IMR-90 (cell line): ENCODE data around the gene VCP. TPM values are rescaled to one million over a fixed set of nuclear protein-coding genes. Genes with fewer than 3 reads are reported as not detected.

Experiments
- ATAC-seq: fragments of 200-7000 bp; cut with Tn5 transposase; 2 replicates; pipeline ENCODE4 v1.9.1; 2020; ENCODE audit warnings: low read depth, mild to moderate bottlenecking, moderate library complexity
- BruUV-seq: library from RNA; stranded (reverse); fragments of 400-500 nt; replicated peaks from 2 replicates; lab custom pipeline; 2021; lab: Mats Ljungman, UMichigan
- CTCF ChIA-PET: fragments of 300-600 bp; formaldehyde crosslinking; extraction: SDS; loops from one replicate; lab custom pipeline; 2021; ENCODE audit warnings: antibody characterized with exemption; lab: Yijun Ruan, JAX
- POLR2A ChIA-PET: fragments of 300-600 bp; sonication (Branson Sonifier 250); formaldehyde crosslinking; loops from one replicate; lab custom pipeline; 2022; ENCODE audit warnings: antibody characterized with exemption; ENCODE audit not compliant: unreplicated experiment; lab: Charles Lee
- DNase-seq: peaks from one replicate; pipeline ENCODE4 v3.0.0; 2013
- H2AFZ ChIP-seq: replicated peaks from 2 replicates; pipeline ENCODE3; 2013; ENCODE audit warnings: low read length, mild to moderate bottlenecking; ENCODE audit not compliant: poor library complexity
- H2AK5ac ChIP-seq: 2 replicates; pipeline ENCODE4 v1.6.1; 2013; ENCODE audit warnings: low read depth, low read length, inconsistent platforms
- H2AK9ac ChIP-seq: replicated peaks from 2 replicates; pipeline ENCODE3; 2013; ENCODE audit warnings: mild to moderate bottlenecking, low read depth, low read length, moderate library complexity; ENCODE audit not compliant: poor library complexity
- H2BK120ac ChIP-seq: 2 replicates; pipeline ENCODE4 v1.6.1; 2013; ENCODE audit warnings: low read depth, low read length, inconsistent platforms
- H2BK15ac ChIP-seq: 3 replicates; pipeline ENCODE4 v1.6.1; 2013; ENCODE audit warnings: low read depth, low read length, inconsistent platforms
- H2BK20ac ChIP-seq: 2 replicates; pipeline ENCODE4 v1.6.1; 2013; ENCODE audit warnings: low read depth, mild to moderate bottlenecking, inconsistent platforms, low read length, moderate library complexity
- H2BK5ac ChIP-seq: 2 replicates; pipeline ENCODE4 v1.6.1; 2013; ENCODE audit warnings: mild to moderate bottlenecking, low read depth, low read length, inconsistent platforms; ENCODE audit not compliant: poor library complexity, severe bottlenecking
- H3K14ac ChIP-seq: replicated peaks from 2 replicates; pipeline ENCODE4 v1.6.1; 2013; ENCODE audit warnings: low read depth, low read length, inconsistent platforms
- H3K18ac ChIP-seq: 2 replicates; pipeline ENCODE4 v1.6.1; 2013; ENCODE audit warnings: low read depth, low read length, control low read depth
- H3K23ac ChIP-seq: 2 replicates; pipeline ENCODE4 v1.6.1; 2013; ENCODE audit warnings: low read depth, low read length, inconsistent platforms
- H3K27ac ChIP-seq: 2 replicates; pipeline ENCODE4 v1.5.1; 2013; ENCODE audit warnings: mild to moderate bottlenecking, control low read depth, low read length; ENCODE audit not compliant: insufficient read depth
- H3K27me3 ChIP-seq: 2 replicates; pipeline ENCODE4 v1.6.1; 2013; ENCODE audit warnings: low read length; ENCODE audit not compliant: control insufficient read depth, insufficient read depth
- H3K36me3 ChIP-seq: 2 replicates; pipeline ENCODE4 v1.6.1; 2013; ENCODE audit warnings: low read length, mixed read lengths; ENCODE audit not compliant: control insufficient read depth, insufficient read depth
- H3K4ac ChIP-seq: 2 replicates; pipeline ENCODE4 v1.6.1; 2013; ENCODE audit warnings: low read depth, low read length, inconsistent platforms
- H3K4me1 ChIP-seq: 2 replicates; pipeline ENCODE4 v1.6.1; 2013; ENCODE audit warnings: low read length, mixed read lengths; ENCODE audit not compliant: control insufficient read depth, insufficient read depth
- H3K4me2 ChIP-seq: 2 replicates; pipeline ENCODE4 v1.6.1; 2013; ENCODE audit warnings: low read depth, mild to moderate bottlenecking, control low read depth, low read length, moderate library complexity
- H3K4me3 ChIP-seq: 2 replicates; pipeline ENCODE4 v1.5.1; 2013; ENCODE audit warnings: low read depth, mild to moderate bottlenecking, control low read depth, low read length, moderate library complexity; ENCODE audit not compliant: insufficient read depth
- H3K56ac ChIP-seq: 2 replicates; pipeline ENCODE4 v1.6.1; 2013; ENCODE audit warnings: low read length, inconsistent platforms; ENCODE audit not compliant: insufficient read depth; ENCODE audit errors: extremely low read depth
- H3K79me1 ChIP-seq, 2 experiments: 2 replicates each; pipeline ENCODE4 v1.6.1; 2013; ENCODE audit warnings: low read length in 2 of 2, inconsistent platforms in 1 of 2, low read depth in 1 of 2
- H3K9ac ChIP-seq: 2 replicates; pipeline ENCODE4 v1.6.1; 2013; ENCODE audit warnings: low read depth, low read length, control low read depth
- H3K9me1 ChIP-seq: 2 replicates; pipeline ENCODE4 v1.6.1; 2013; ENCODE audit warnings: low read length, inconsistent platforms; ENCODE audit not compliant: insufficient read depth
- H3K9me3 ChIP-seq: 2 replicates; pipeline ENCODE4 v1.6.1; 2013; ENCODE audit warnings: low read length; ENCODE audit not compliant: control insufficient read depth, insufficient read depth
- H4K20me1 ChIP-seq: 2 replicates; pipeline ENCODE4 v1.6.1; 2013; ENCODE audit warnings: low read length, inconsistent platforms; ENCODE audit not compliant: insufficient read depth
- H4K5ac ChIP-seq: 2 replicates; pipeline ENCODE4 v1.6.1; 2013; ENCODE audit warnings: mild to moderate bottlenecking, low read depth, low read length, control low read depth
- H4K8ac ChIP-seq, 2 experiments: 2 replicates each; pipeline ENCODE4 v1.6.1; 2013; ENCODE audit warnings: low read depth in 2 of 2, low read length in 2 of 2, control low read depth in 1 of 2, inconsistent platforms in 1 of 2
- H4K91ac ChIP-seq: 2 replicates; pipeline ENCODE4 v1.6.1; 2013; ENCODE audit warnings: low read depth, low read length, inconsistent platforms; ENCODE audit not compliant: insufficient read depth
- BHLHE40 ChIP-seq: fragments of 150-350 bp; IDR thresholded peaks from 2 replicates; pipeline ENCODE4 v1.6.1; 2016; ENCODE audit warnings: mild to moderate bottlenecking, low read depth, low read length
- CEBPB ChIP-seq: IDR thresholded peaks from 2 replicates; pipeline ENCODE4 v1.6.1; 2012; ENCODE audit warnings: low read depth, low read length, improper control_type of control experiment
- CTCF ChIP-seq: conservative IDR thresholded peaks from 2 replicates; pipeline ENCODE4 v1.5.1; 2012; ENCODE audit warnings: mild to moderate bottlenecking, low read depth, low read length, improper control_type of control experiment
- FOS ChIP-seq: fragments of 150-350 bp; IDR thresholded peaks from 2 replicates; pipeline ENCODE4 v1.6.1; 2016; ENCODE audit warnings: low read depth, low read length
- MAFK ChIP-seq: IDR thresholded peaks from 2 replicates; pipeline ENCODE4 v1.6.1; 2012; ENCODE audit warnings: low read depth, low read length, improper control_type of control experiment
- MXI1 ChIP-seq: IDR thresholded peaks from 2 replicates; pipeline ENCODE4 v1.6.1; 2012; ENCODE audit warnings: low read depth, mild to moderate bottlenecking, low read length, moderate library complexity, borderline replicate concordance
- NFE2L2 ChIP-seq: fragments of 150-350 bp; IDR thresholded peaks from 2 replicates; pipeline ENCODE4 v1.6.1; 2016; ENCODE audit warnings: low read depth, mild to moderate bottlenecking, low read length
- RAD21 ChIP-seq: IDR thresholded peaks from 2 replicates; pipeline ENCODE4 v1.6.1; 2012; ENCODE audit warnings: low read length, improper control_type of control experiment
- RCOR1 ChIP-seq: IDR thresholded peaks from 2 replicates; pipeline ENCODE4 v1.6.1; 2012; ENCODE audit warnings: mild to moderate bottlenecking, low read length, improper control_type of control experiment; ENCODE audit not compliant: insufficient replicate concordance
- RFX5 ChIP-seq: IDR thresholded peaks from 2 replicates; pipeline ENCODE4 v1.8.0; 2012; ENCODE audit warnings: low read depth, mild to moderate bottlenecking, low read length, moderate library complexity
- SMC3 ChIP-seq: fragments of 150-350 bp; IDR thresholded peaks from 2 replicates; pipeline ENCODE4 v1.6.1; 2016; ENCODE audit warnings: low read depth, mild to moderate bottlenecking, antibody characterized with exemption, low read length, moderate library complexity
- WGBS, 2 experiments: methylation state at CpG; one replicate each; pipeline versions ENCODE4 v1.1.5 to v1.1.7; 2013; ENCODE audit warnings: missing lambda C conversion rate in 2 of 2; ENCODE audit not compliant: insufficient read length in 1 of 2; ENCODE audit errors: extremely low coverage in 2 of 2; 5-methylcytosine and 5-hydroxymethylcytosine counted together
- dilution Hi-C: fragments of 300-500 bp; cut with HindIII; formaldehyde crosslinking; loops from one replicate; pipeline ENCODE4 v1.14.3; 2018; ENCODE audit warnings: low sequenced_read_pairs; ENCODE audit not compliant: unreplicated experiment
- in situ Hi-C: fragments of 300-500 bp; cut with MboI; formaldehyde crosslinking; loops from 3 replicates; pipeline ENCODE4 v1.14.3; 2019; ENCODE audit warnings: low sequenced_read_pairs, inconsistent platforms, mixed read lengths
- intact Hi-C: fragments of 100-400 bp; cut with micrococcal nuclease; formaldehyde crosslinking; loops from 2 replicates; pipeline ENCODE4 v1.10.0; 2022
- polyA plus RNA-seq, 3 experiments: library from polyadenylated mRNA; depleted of rRNA; stranded (reverse); fragments of >200 nt; gene quantifications; 2 replicates each; pipeline ENCODE4 v1.2.3, GENCODE V29; 2012; ENCODE audit warnings: low replicate concordance in 1 of 3
- total RNA-seq: library from RNA; depleted of rRNA; stranded (reverse); fragments of >200 nt; gene quantifications from 2 replicates; pipeline ENCODE4 v1.2.3, GENCODE V29; 2012
- TF ChIP-seq, protein P1 (sequence below): fragments of 150-350 bp; IDR thresholded peaks from 2 replicates; pipeline ENCODE4 v1.6.1; 2016; ENCODE audit warnings: low read depth, mild to moderate bottlenecking, low read length, moderate library complexity, borderline replicate concordance

The VCP gene
- total and polyA plus RNA-seq, 2 of the 4 experiments (the other 2 are of a cell fraction) = 292 to 516 TPM

GRCh38 chr9:35079041-35079425 lies 6.6 kb upstream of the VCP start:
- Histone ChIP-seq H3K9me1 (peaks cover 10% of the 10 kb centered on the region), H3K9me3 (no peaks in the 10 kb centered on the region), H2BK20ac (no peak overlapping the region), H2BK5ac (no peak overlapping the region), H2BK120ac (no peak overlapping the region), H3K27ac (peak overlapping the region; percentile 60), H4K5ac (no peak overlapping the region), H3K4me2 (peak overlapping the region; percentile 98), H2AFZ (peak overlapping the region; percentile 94), H2AK5ac (peak overlapping the region; percentile 70; the same call in 1 of the 2 replicates), H2BK15ac (no peak overlapping the region), H2AK9ac (peak overlapping the region; percentile 4), H3K56ac (peak overlapping the region; percentile 76; the same call in 1 of the 2 replicates), H3K27me3 (no peaks in the 10 kb centered on the region), H3K4me1 (peaks cover 5% of the 10 kb centered on the region; the same call in 1 of the 2 replicates), H4K20me1 (no peaks in the 10 kb centered on the region), H4K91ac (peak overlapping the region; percentile 54), H3K23ac (peak overlapping the region; percentile 89), H3K14ac (peak overlapping the region; percentile 83; the same call in 1 of the 2 replicates), H3K4me3 (peak overlapping the region; percentile 78), H3K9ac (peak overlapping the region; percentile 85), H4K8ac (peak overlapping the region; percentile 20 to 61; a peak in 1 of 4 replicates), H3K18ac (no peak overlapping the region), H3K4ac (peak overlapping the region; percentile 81), H3K79me1 (peaks cover 14 to 39% of the 10 kb centered on the region in 2 experiments; a peak in 3 of 4 replicates), H3K36me3 (no peaks in the 10 kb centered on the region; the same call in 1 of the 2 replicates)
- no peak for ATAC-seq
- 4% methylated on average over 4 of the region's 10 CpGs; no CpG with 5 or more reads in 1 of the 2 experiments for WGBS, 2 experiments
- ChIA-PET CTCF (no interaction called here), POLR2A (interaction anchor here (0.8 to 1.5 kb wide), 4 partner anchors 8 to 35 kb away, joined by 3 to 16 read pairs (median 4); partner anchors contain the start of gene STOML2)
- intact Hi-C loops (loop anchor here (10.0 kb wide), 1 partner anchor 314 kb away; no protein-coding TSS in a partner anchor), in situ Hi-C loops (no loop called here), dilution Hi-C loops (no loop called here)
- TF ChIP-seq CTCF = no peak
- no peak for TF ChIP-seq CEBPB
- no peak for TF ChIP-seq BHLHE40
- TF ChIP-seq MAFK = no peak
- no peak for TF ChIP-seq RFX5
- TF ChIP-seq NFE2L2 = no peak
- no peak for TF ChIP-seq RAD21
- TF ChIP-seq RCOR1 = no peak
- TF ChIP-seq FOS = no peak
- no peak for TF ChIP-seq MXI1
- no peak for TF ChIP-seq SMC3
- TF ChIP-seq, protein P1, sequence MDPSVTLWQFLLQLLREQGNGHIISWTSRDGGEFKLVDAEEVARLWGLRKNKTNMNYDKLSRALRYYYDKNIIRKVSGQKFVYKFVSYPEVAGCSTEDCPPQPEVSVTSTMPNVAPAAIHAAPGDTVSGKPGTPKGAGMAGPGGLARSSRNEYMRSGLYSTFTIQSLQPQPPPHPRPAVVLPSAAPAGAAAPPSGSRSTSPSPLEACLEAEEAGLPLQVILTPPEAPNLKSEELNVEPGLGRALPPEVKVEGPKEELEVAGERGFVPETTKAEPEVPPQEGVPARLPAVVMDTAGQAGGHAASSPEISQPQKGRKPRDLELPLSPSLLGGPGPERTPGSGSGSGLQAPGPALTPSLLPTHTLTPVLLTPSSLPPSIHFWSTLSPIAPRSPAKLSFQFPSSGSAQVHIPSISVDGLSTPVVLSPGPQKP = no peak
- no peak for DNase-seq
- no TSS peak for BruUV-seq
